Adrenal gland (tissue), 5 donors: ENCODE data around the gene INSYN1.

Source experiments
- POLR2A ChIP-seq, 2 donors: fragments of 450-650 bp; IDR thresholded peaks; one replicate each; pipeline ENCODE4 v1.6.1; 2017; ENCODE audit warnings: antibody characterized with exemption in 2 of 2, mild to moderate bottlenecking in 2 of 2, moderate library complexity in 1 of 2
- TF ChIP-seq, protein P1 (sequence below), 6 experiments: fragments of 450-650 bp in 4 of 6; fragments of 200-600 bp in 2 of 6; sonication (generic) in 1 of 6; IDR thresholded peaks; 1 replicate in 5 of 6; 2 replicates in 1 of 6; pipeline versions ENCODE4 v1.5.1 to v1.8.0; 2016 to 2021; ENCODE audit warnings: antibody characterized with exemption in 6 of 6, mild to moderate bottlenecking in 2 of 6, moderate library complexity in 1 of 6
- donor health status: DM: no; HTN: no; CAD: no.

DNA sequence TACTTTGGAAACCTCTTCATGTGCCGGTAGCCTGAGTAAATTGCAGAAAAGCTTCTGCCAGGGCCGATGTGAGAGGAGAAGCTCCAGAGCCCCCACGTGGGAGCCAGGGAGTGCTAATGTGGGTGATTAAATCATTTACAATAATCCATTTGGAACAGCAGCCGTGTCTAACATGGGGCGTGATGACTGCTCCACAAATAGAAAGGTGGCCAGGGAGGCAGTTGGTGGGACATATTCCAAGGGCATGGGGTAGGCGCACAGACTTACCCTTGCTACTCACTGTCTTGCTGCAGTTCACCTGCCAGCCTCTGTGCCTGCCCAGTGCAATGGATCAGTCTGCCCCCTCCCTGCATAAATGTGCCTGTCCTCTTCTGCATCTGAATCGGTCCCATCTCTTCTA lies 39.3 kb upstream of the INSYN1 start:
- TF ChIP-seq, protein P1, sequence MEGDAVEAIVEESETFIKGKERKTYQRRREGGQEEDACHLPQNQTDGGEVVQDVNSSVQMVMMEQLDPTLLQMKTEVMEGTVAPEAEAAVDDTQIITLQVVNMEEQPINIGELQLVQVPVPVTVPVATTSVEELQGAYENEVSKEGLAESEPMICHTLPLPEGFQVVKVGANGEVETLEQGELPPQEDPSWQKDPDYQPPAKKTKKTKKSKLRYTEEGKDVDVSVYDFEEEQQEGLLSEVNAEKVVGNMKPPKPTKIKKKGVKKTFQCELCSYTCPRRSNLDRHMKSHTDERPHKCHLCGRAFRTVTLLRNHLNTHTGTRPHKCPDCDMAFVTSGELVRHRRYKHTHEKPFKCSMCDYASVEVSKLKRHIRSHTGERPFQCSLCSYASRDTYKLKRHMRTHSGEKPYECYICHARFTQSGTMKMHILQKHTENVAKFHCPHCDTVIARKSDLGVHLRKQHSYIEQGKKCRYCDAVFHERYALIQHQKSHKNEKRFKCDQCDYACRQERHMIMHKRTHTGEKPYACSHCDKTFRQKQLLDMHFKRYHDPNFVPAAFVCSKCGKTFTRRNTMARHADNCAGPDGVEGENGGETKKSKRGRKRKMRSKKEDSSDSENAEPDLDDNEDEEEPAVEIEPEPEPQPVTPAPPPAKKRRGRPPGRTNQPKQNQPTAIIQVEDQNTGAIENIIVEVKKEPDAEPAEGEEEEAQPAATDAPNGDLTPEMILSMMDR (IDR thresholded peaks at IDR 0.05): no peak
- TF ChIP-seq POLR2A (IDR thresholded peaks at IDR 0.05): no peak
